Vagina (tissue), 2 donors: ENCODE data around the gene MTA3.

Source experiments
- CTCF ChIP-seq, 3 experiments: fragments of 450-650 bp in 2 of 3; fragments of 200-600 bp in 1 of 3; sonication (generic) in 1 of 3; IDR thresholded peaks; one replicate each; pipeline ENCODE4 v1.5.1; 2017 to 2019; ENCODE audit warnings: antibody characterized with exemption in 3 of 3, mild to moderate bottlenecking in 2 of 3, moderate library complexity in 2 of 3
- POLR2A ChIP-seq, 2 donors: fragments of 450-650 bp; IDR thresholded peaks; one replicate each; pipeline ENCODE4 v1.6.1; 2017; ENCODE audit warnings: antibody characterized with exemption in 2 of 2, mild to moderate bottlenecking in 2 of 2, moderate library complexity in 2 of 2
- POLR2AphosphoS5 ChIP-seq, 2 donors: sonication (generic); formaldehyde crosslinking; IDR thresholded peaks; one replicate each; pipeline ENCODE4 v1.9.0; 2017; ENCODE audit warnings: antibody characterized with exemption in 2 of 2, mild to moderate bottlenecking in 2 of 2, low read depth in 1 of 2; ENCODE audit not compliant: insufficient read depth in 1 of 2

GRCh38 chr2:42800461-42800962 is 232.1 kb downstream of the MTA3 start:
- TF ChIP-seq POLR2A (IDR thresholded peaks at IDR 0.05) (no peak), CTCF (IDR thresholded peaks at IDR 0.05) (no peak), POLR2AphosphoS5 (IDR thresholded peaks at IDR 0.05; ENCODE audit: insufficient read depth in 1 of 2, low read depth in 1 of 2) (no peak)
